GF-D8 (cell line): Measurements from ENCODE around the gene TSPAN3.

Experiments
- DNase-seq: peaks from one replicate; lab custom pipeline; 2025; lab: John Stamatoyannopoulos, UW

The TSPAN3 gene

DNA sequence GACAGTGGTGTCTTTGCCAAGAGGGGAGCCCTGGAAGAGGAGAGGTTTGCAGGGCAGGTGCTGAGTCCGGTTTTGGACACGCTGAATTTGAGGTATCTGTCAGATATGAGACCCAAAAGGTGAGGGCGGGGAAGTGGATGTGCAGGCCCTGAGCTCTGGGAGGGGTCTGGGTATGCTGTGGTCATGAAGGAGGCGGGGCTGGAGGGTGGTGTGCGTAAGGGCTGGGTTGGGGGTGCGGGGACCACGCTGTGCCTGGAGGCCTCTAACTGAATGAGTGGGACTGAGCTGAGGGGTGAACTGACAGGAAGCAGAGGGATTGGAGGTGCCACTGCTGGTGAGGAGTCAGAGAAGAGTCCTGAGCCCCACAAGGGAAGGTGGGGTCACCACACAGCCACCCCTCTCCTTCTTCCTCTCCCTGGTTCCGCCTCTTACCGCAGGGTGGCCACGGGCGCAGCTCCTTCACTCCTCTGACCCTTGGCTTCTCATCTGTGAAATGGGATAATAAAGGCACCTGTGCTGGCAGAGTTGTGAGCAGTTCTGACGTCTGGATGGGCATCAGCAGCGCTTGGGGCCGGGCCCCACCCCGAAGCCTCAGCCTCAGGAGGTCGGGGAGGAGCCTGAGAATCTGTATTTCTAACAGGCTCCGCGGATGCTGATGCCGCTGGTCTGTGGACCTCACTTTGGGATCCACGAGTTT is 47.2 kb downstream of the TSPAN3 start:
- DNase-seq: no peak

GRCh38 chr15:77022646-77023575 is 48.0 kb downstream of the TSPAN3 start:
- DNase-seq: no peak

DNA sequence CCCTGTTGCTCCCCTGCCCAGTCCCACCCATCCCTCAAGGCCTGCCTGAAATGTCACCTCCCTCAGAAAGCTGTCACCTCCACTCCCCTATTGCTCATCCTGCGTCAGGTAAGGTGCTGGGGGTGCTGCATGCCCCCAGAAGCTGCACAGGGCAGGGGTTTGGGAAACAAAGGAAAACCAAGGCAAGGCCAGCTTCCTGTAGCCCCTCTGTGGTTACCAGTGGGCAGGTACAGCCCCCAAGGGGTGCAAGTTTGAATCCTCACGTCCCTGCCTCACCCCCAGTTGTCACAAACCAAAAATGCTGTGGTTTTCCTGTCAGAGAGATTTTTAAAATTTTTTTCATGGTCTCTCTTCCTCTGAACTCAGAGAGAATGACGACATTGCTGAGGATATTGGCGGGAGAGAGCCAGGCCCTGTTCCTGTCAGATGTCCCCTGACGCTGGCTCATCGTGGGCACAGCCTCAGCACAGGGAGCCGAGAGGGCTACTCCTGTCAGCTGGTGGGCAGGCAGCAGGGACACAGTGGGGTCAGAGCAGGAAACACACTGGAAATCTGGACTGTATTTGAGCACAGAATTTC is 49.0 kb downstream of the TSPAN3 start:
- no peak for DNase-seq

DNA sequence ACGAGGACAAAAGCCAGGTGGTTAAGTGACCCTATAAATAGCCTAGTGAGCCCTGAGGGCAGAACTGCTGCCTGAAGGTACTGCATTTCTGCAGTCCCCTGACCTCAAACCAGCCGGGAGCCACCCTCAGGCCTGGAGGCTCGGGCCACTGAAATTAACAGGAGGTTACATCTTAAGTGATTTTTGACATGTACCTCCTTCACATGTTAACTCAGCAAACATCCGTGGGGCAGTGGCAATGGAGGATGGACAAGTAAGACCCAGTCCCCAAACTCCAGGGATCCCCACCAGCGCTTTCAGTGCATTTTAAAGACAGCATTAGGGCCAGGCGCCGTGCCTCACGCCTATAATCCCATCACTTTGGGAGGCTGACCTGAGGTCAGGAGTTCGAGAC is 49.8 kb downstream of the TSPAN3 start:
- DNase-seq: no peak

DNA sequence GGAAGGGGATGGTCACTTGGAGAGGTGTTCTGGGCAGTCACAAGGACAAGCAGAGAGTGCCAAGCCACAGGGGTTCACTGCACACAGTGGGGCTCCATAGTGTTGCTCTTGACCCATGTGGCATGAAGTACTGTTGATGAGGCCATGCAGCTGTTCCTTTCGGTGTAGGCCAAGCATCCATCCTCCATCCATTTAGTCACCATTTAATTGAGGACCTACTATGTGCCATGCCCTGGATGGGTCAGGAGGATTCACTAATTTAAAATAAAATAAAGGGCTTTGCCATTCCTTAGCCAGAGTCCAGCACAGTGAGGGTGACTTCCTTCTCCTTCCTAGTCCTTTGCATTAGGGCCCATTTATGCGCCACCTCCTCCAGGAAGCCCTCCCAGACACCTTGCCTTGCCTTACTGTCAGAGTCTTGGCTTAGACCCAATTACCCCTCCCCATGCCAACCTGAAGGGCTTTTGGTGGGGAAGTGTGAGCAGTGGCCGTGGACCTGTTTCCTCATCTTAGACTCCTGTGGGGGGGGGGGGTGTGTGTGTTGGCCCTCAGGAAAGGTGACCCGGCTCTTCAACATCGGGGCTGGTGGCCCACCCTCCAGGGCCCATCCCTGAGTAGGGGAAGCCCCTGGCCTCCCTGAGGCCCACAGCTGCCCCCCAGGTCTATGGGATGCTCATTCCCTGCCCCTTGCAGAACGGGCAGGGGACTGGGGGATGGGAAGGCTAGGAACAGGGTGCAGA is 50.4 kb downstream of the TSPAN3 start:
- no peak for DNase-seq

GRCh38 chr15:77019521-77020331 is 51.2 kb downstream of the TSPAN3 start:
- DNase-seq: no peak

DNA sequence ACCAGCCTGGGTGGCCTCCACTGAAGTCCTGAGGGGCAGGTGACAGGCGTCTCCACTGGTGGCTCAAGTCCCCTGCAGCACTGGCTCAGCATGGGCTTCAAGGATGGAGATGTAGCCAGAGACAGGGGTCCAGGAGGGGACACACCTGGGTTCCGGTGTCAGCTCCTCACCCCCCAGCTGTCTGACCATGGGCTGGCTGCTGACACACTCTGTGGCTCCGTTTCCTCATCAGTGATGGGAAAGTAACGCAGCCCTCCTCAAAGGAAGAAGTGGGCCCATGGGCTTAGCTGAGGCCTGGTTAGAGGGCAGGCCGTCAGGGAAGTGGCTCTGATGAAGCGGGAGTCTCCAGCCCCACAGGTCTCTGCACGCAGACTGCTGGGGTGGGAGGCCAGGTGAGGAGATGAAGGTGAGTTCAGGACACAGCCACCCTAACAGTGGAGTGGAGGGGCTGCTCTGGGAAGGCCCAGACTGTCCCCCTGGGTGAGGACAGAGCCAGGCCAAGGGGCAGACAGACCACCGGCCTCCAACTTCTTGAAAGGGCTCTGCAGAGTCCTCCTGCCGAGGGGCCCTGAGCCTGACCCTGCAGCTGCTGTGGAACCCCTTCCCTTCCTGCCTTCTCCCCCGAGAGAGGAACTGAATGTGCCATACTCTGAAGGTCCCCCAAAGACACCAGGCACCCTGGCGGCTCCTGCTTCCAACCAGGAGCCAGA is 52.0 kb downstream of the TSPAN3 start:
- DNase-seq: no peak

DNA sequence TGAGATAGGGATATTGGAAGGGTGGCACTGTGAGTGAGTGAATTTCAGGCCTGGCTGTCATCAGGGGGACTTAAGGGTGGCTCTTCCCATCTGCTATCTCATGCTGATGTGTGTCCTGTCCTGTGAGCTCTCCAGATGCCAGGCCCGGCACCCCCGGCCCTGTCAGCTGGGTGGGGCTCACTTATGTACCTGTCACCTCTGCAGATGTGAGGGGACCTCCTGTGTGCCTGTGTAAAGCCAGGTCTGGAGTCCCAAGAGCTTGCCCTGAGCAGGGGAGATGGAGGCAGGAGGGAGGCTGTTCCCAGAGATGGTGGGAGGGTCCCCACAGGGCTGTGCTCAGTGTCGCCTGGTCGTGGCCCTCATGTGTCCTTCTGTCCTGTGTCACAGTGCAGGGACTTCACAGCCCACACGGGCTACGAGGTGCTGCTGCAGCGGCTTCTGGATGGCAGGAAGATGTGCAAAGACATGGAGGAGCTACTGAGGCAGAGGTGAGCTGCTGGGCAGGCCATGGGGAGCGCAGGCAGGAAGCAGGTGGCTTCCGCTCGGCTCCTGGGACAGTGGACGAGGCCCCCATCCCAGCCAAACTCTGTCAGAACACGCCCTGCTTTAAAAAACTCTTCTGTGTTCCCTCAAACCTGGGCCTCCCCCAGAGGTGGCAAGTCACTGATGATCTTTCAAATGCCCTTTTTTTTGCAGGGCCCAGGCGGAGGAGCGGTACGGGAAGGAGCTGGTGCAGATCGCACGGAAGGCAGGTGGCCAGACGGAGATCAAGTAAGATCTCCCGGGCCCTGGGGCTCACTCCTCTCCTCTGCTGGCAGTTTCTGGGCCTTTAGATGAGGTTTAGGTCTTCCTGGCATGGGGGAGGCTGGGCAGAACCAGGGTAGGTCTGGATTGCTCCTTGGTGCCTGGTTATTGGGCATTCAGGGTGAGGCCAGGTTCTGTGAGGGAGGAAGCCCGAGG is 52.9 kb downstream of the TSPAN3 start:
- DNase-seq: no peak

- no peak for DNase-seq
Measured at GRCh38 chr15:77017091-77017660, 53.7 kb downstream of the TSPAN3 start.

GRCh38 chr15:77016321-77016695 is 54.6 kb downstream of the TSPAN3 start:
- DNase-seq: no peak

DNA sequence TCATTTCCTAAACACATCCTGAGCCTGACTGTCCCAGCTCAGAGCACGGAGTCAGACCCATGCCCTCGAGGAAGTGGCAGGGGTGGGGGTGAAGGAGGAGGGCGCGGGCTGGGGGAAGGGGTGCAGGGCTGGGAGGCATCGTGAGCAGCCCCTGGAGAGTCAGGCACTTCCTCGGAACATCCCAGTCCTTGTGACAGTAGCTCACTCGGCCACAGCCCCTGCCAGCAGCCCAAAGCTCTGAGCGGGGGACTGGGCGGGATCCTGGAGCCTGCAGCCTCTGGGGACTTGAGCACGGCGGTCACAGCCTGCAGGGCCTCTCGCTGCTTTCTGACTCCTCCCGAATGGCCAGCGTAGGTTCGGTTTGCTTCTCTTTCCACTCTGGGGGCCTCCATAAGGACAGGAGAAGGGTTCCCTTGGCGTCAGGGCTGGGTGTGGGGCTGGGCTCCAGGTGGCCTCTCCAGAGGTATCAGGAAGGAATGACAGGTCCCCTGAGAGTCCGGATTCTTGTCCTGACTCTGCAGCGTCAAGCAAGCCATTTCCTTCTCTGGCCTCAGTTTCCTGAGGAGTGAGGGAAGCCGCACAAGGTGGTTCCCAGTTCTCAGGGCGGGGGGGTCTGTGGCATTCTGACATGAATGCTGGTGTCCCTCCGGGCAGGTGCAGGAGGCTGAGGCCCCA is 55.1 kb downstream of the TSPAN3 start:
- no peak for DNase-seq

GRCh38 chr15:77014132-77015081 is 56.5 kb downstream of the TSPAN3 start:
- peak; percentile 78 for DNase-seq

DNA sequence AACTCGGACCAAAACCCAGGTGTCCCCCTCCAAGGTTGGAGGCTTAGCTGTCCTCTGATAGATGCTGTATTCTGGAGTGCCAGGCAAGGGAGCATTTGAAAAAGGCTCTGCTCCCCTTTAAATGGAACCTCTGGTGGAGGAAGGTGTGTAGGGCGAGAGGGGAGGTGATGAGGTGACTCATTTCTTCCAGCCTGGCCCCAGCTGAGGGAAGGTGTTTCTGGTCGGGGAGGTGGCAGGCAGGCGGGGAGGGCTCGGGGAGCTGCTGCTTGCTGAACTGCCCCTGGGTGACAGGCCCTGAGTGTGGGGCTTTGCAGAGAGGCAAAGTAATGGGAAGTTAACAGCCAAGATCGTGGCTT is 57.2 kb downstream of the TSPAN3 start:
- DNase-seq: no peak

GRCh38 chr15:77012868-77013267 is 58.0 kb downstream of the TSPAN3 start:
- DNase-seq: no peak

DNA sequence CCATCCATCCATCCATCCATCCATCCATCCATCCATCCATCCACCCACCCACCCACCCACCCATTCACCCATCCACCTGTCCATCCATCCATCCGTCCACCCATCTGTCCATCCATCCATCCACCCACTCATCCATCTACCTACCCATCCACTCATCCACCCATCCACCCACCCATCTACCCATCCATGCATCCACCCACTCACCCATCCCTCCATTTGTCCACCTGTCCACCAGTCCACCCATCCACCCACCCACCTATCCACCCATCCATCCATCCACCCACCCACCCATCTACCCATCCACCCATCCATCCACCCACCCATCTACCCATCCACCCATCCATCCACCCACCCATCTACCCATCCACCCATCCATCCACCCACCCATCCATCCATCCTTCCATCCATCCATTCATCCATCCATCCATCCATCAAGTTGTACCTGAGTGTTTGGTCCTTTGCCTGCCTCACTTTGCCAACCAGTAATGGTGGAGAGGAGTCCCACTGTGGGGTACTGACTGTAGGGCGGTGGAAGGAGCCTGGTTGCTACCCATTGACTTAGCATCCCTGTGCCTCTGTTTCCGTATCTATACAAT is 58.7 kb downstream of the TSPAN3 start:
- DNase-seq: no peak

- DNase-seq: no peak
Measured at GRCh38 chr15:77010857-77011256, 60.1 kb downstream of the TSPAN3 start.

DNA sequence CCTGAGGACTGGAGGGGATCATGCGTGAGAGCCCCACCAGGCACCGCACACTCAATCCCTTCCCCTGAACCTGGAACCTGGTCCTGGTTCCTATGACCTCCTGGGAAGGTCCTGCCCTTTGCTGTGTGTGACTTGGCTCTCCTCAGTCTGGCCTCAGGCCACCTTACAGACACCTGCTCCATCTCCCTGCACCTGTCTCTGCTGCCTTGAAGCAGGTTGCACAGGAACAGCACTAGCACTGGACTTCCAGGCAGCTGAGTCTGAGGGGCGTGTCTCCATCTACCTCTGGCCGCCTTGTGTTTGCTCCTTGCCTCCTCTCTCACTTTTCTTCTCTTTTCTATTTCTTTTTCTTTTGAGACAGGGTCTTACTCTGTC is 60.6 kb downstream of the TSPAN3 start:
- DNase-seq: no peak
